Kidney epithelial cell (primary cell): ENCODE results near the gene CD300A. TPM values are rescaled to one million over a fixed set of nuclear protein-coding genes. Genes with fewer than 3 reads are reported as not detected.

Source experiments
- DNase-seq: peaks from one replicate; pipeline ENCODE4 v3.0.0-alpha.2; 2010; ENCODE audit warnings: low read depth
- H3K27me3 ChIP-seq: 2 replicates; pipeline ENCODE4 v1.6.0; 2011; ENCODE audit warnings: low read length; ENCODE audit not compliant: control insufficient read depth, insufficient read depth
- H3K36me3 ChIP-seq: 2 replicates; pipeline ENCODE4 v1.5.1; 2011; ENCODE audit warnings: low read length; ENCODE audit not compliant: control insufficient read depth, insufficient read depth
- H3K4me3 ChIP-seq: 2 replicates; pipeline ENCODE4 v1.5.1; 2011; ENCODE audit warnings: low read depth, mild to moderate bottlenecking, control low read depth, low read length
- total RNA-seq: library from RNA; depleted of rRNA; stranded (reverse); fragments of >200 nt; gene quantifications from 2 replicates; pipeline ENCODE4 v1.2.3, GENCODE V29; 2015
- TF ChIP-seq, protein P1 (sequence below): IDR thresholded peaks from 2 replicates; pipeline ENCODE4 v1.5.1; 2011; ENCODE audit warnings: mild to moderate bottlenecking, moderate library complexity, low read length, control low read depth, inconsistent platforms; ENCODE audit not compliant: insufficient read depth, poor library complexity, severe bottlenecking

Gene CD300A
- total RNA-seq, 1 donor from 2014 or later = not detected

DNA sequence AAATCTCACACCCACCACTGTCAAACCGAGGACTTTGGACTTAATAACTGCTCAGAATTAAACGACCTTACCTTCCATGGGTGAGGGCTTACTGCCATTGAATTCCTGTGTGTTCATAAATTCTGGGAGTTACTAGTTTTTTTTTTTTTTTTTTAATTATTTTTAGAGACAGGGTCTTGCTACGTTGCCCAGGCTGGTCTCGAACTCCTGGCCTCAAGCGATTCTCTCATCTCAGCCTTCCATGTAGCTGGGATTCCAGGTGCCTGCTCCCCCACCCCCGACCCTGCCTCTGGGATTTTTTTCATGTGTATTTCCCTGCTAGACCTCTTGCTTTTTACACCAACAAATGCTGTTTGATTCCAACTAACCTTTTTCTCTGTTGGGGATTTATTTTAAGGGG, 14.9 kb upstream of the CD300A start:
- H3K4me3 ChIP-seq = no peak overlapping the region
- no peaks in the 10 kb centered on the region for H3K36me3 ChIP-seq
- no peak for DNase-seq
- peaks cover 13% of the 10 kb centered on the region for H3K27me3 ChIP-seq
- TF ChIP-seq, protein P1, sequence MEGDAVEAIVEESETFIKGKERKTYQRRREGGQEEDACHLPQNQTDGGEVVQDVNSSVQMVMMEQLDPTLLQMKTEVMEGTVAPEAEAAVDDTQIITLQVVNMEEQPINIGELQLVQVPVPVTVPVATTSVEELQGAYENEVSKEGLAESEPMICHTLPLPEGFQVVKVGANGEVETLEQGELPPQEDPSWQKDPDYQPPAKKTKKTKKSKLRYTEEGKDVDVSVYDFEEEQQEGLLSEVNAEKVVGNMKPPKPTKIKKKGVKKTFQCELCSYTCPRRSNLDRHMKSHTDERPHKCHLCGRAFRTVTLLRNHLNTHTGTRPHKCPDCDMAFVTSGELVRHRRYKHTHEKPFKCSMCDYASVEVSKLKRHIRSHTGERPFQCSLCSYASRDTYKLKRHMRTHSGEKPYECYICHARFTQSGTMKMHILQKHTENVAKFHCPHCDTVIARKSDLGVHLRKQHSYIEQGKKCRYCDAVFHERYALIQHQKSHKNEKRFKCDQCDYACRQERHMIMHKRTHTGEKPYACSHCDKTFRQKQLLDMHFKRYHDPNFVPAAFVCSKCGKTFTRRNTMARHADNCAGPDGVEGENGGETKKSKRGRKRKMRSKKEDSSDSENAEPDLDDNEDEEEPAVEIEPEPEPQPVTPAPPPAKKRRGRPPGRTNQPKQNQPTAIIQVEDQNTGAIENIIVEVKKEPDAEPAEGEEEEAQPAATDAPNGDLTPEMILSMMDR = no peak

DNA sequence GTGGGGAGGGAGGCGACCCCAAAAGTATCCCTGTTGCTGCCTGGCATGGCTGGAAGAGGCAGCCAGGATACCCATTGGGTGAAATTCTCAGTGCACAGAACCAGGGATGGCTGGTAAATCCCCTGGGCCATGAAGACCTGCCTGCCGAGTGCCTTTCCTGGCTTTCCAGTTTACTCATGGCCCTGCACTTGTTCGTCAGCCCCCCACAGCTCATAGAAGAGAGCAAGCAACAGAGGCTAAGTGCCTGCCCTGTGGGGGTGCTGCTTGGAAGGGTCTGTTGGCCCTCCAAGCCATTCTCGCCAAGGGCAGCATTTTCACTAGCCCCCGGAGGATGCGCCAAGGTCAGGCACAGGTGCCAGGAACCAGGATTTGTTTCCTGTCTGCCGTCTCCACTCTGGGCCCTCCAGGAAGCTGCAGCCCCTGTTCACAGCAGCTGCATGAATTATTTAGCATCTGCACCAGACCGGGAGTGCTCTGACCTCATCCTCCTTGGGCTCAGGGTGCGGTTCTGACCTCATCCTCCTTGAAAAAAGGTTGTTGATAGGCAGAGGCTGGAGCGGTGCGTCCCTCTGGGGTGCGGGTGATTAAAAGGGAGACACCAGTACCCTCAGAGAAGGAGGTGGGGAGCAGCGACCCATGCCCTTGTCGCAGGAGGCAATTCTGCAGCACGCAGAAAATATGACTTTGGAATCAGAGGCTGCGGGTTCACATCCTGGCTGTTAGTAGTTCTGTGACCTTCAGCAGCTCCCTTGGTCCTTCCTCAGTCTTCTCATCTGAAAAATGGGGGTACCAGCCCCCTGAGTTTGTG, 14.2 kb upstream of the CD300A start:
- TF ChIP-seq, protein P1 = no peak
- H3K4me3 ChIP-seq = no peak overlapping the region
- DNase-seq = no peak

DNA sequence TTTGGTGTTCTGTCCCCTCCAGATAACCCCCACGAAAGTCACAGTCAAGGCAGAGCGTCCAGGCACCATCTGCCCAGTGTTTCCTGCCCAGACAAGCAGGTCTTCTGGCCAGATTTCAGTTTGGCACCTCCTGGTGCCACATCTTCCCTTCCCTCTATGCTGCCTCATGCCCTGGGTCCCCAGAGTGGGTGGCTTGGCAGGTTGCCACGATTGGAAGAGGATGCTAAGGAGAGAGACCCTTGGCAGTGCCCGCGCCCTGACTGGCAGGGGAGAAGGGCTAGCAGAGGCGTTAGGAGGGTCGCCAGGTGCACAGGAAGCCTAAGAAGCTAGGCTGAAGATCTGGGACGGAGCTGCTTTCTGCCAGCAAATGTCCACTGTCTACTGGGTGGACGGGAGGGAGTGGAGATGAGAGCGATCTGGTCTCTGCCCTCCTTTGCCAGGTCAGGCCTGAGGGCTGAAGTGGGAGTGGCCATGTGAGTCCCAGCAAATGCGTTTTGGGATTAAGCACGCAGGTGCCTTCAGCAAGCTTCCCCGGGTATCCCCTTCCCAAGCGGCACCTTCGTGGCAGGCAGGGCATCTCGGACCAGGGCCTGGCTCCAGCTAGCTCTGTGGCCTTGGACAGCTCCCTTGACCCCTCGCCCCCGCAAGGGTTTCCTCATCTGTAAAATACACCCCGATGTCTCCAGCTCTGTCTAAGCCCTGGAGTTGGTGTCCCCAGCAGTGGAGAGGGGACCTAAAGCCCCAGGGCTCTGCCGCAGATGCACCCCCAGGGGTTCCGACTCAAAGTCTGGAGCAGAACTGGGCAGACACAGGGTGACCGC, 13.4 kb upstream of the CD300A start:
- TF ChIP-seq, protein P1 = no peak
- no peak for DNase-seq
- H3K4me3 ChIP-seq = no peak overlapping the region
- H3K36me3 ChIP-seq = no peaks in the 10 kb centered on the region
- H3K27me3 ChIP-seq = peaks cover 15% of the 10 kb centered on the region

More for the DNA sequence above, 14.2 kb upstream of the CD300A start:
- Histone ChIP-seq H3K27me3 (peaks cover 13% of the 10 kb centered on the region), H3K36me3 (no peaks in the 10 kb centered on the region)

DNA sequence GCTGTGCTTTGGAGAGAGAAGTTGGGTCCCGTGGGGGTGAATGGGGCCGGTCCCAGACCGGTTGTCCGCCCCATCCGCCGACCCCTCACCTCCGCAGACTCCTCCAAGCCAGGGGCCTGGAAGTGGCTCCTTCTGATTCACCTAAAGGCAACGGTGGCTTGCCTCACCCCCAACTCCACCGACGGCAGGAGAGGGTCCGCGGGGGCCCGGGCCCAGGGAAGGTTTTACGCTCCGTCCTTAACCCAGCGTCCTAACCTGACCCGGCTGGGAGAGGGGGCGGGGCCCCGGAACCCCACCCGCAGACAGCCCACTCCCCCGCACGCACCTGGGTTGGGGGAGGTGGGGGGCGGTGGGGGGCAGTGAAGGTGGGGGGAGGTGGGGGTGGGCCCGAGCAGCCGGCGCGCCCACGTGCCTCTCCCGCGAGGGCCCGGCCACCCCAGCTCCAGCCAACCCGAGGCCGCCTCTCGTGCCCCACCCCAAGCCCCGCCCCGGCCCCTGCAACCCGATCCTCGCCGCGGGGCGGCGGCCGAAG, 12.7 kb upstream of the CD300A start:
- H3K27me3 ChIP-seq = peaks cover 21% of the 10 kb centered on the region
- TF ChIP-seq, protein P1 = no peak
- DNase-seq = no peak
- H3K36me3 ChIP-seq = no peaks in the 10 kb centered on the region
- peak overlapping the region; percentile 27 for H3K4me3 ChIP-seq

DNA sequence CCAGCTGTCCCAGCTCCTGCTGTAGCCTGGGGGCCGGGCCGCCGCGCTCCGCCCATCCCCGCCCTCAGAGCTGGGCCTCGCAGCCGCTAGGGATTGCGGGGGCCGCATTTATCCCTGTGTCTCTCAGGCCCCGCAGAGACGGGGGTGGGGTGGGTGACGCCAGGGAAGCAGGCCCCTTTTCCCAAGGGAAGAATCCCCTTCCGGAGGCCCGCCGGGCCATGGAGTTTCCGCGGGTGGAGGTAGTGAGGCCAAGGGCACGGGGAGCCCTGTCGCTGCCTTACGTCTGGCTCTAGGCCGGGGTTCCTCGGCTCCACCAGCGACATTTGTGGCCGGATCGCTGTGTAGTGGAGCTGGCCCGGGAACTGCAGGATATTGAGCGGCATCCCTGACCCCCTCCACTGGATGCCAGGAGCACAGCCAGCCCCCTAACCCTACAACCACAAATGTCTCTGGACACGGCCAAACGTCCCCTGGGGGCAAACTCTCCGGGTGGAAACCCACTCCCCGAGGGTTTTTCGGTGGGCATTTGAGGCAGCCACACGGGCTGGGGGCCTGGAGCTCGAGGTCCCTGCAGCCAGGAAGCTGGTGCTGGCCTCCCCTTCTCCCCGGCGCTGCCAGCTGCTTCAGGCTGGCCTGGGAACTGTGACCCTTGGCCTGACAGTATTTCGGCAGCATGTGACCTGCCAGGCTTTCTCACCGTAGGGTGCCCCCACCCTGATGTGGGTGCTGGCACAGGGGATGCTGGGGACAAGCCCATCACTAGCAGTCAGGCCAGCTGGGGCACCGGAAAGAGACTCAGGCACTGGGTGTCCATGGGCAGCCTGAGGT, 12.0 kb upstream of the CD300A start:
- H3K27me3 ChIP-seq = peaks cover 22% of the 10 kb centered on the region
- TF ChIP-seq, protein P1 = no peak
- H3K36me3 ChIP-seq = no peaks in the 10 kb centered on the region
- no peak for DNase-seq
- peak overlapping the region; percentile 26 for H3K4me3 ChIP-seq
